GM12878 (cell line): ENCODE results near the gene ZFP1.

ENCODE experiments used
- CTCF ChIP-seq, 3 experiments: IDR thresholded peaks in 2 of 3; conservative IDR thresholded peaks in 1 of 3; 2 replicates each; pipeline ENCODE4 v1.5.1; 2011; ENCODE audit warnings: low read depth in 3 of 3, low read length in 3 of 3, mild to moderate bottlenecking in 3 of 3, control low read depth in 2 of 3, moderate library complexity in 2 of 3, inconsistent platforms in 1 of 3, mixed read lengths in 1 of 3; ENCODE audit not compliant: control insufficient read depth in 2 of 3, insufficient read depth in 1 of 3; ENCODE audit errors: extremely low read depth in 1 of 3
- RAD21 ChIP-seq: IDR thresholded peaks from 2 replicates; pipeline ENCODE4 v1.6.1; 2011; ENCODE audit warnings: mild to moderate bottlenecking, low read depth, low read length, moderate library complexity; ENCODE audit not compliant: insufficient read depth

- no peak for TF ChIP-seq CTCF (IDR thresholded peaks at IDR 0.05 in 2 of 3, conservative IDR thresholded peaks at IDR 0.05 in 1 of 3; ENCODE audit: control insufficient read depth in 2 of 3, extremely low read depth in 1 of 3, insufficient read depth in 1 of 3, low read depth in 3 of 3, low read length in 3 of 3)
- TF ChIP-seq RAD21 = no peak
Observed at GRCh38 chr16:75175074-75175473, 26.8 kb downstream of the ZFP1 start.
